ENCODE results near the gene PSME3. TPM values are rescaled to one million over a fixed set of nuclear protein-coding genes. Genes with fewer than 3 reads are reported as not detected.

Gene PSME3
- total and polyA plus RNA-seq, 4 donors: 25.0 to 55.3 (median 39.8) TPM

DNA sequence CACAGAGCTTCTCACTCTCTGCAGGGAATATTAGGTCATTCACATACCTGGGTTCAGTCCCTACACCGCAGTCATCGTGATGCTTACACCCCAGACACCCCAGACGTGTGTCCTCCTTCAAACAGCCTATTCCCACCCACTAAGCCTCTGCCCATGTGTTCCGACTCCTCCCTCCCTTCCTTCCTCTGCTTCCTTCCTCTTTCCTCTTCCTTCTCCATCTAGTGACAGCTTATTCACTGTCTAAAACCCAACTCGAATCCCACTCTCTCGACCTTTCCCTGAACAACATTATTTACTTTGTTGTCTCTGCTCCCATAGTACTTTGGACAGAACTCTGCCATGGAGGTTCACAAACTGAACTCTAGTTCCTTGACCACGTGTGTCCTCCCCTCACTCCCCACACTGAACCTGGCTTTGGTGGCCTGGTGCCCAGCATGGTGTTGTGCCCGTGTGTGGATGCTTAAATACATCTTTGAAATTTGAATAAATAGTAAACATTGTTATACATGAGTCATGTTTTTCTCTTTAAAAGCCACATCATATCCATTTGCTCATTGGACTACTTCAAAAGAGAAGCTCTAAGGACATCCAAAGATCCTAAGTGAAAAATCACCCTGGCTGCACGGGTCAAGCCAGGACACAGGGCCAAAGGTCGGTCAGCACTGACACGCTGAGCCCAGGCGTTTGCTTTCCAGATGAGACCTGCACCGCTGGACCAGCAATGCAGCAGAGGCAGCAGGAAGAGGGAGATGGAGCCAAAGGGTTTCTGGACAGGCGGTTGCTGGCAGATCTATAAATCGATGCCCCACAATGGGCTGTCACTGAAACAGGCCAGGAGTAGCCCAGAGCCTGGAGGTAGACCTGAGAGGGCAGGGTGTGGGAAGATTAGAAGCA, 53.3 kb downstream of the PSME3 start:
- Histone ChIP-seq H3K9ac (ENCODE audit: low read depth in 1 of 2, low read length in 2 of 2) (peak overlapping the region in 1 of 2 donors; percentile 32), H3K36me3 (ENCODE audit: control insufficient read depth in 4 of 4, insufficient read depth in 3 of 4, low read depth in 1 of 4, low read length in 3 of 4) (no peaks in the 10 kb centered on the region), H3K9me3 (ENCODE audit: control insufficient read depth in 4 of 4, low read length in 3 of 4) (no peaks in the 10 kb centered on the region), H3K27ac (ENCODE audit: low read depth in 1 of 2, low read length in 2 of 2) (peak overlapping the region; percentile 58 to 87), H3K4me1 (ENCODE audit: control insufficient read depth in 4 of 4, insufficient read depth in 4 of 4, low read length in 3 of 4) (peaks cover 15 to 45% (median 29%) of the 10 kb centered on the region in 4 donors), H3K27me3 (ENCODE audit: control insufficient read depth in 4 of 4, insufficient read depth in 4 of 4, low read length in 3 of 4) (no peaks in the 10 kb centered on the region), H3K4me3 (ENCODE audit: low read depth in 1 of 3, low read length in 3 of 3) (peak overlapping the region in 1 of 3 donors; percentile 7)
- peak; percentile 55 for DNase-seq (ENCODE audit: low spot score)
- TF ChIP-seq NR2F2 (IDR thresholded peaks at IDR 0.05): peak; percentile 90
- TF ChIP-seq HNF4G (IDR thresholded peaks at IDR 0.05): peak; percentile 76
- TF ChIP-seq SP1 (IDR thresholded peaks at IDR 0.05): peak; percentile 91
- TF ChIP-seq TAF1 (conservative IDR thresholded peaks at IDR 0.05): peak; percentile 54
- TF ChIP-seq FOXA1 (IDR thresholded peaks at IDR 0.05): peak; percentile 68
- TF ChIP-seq REST (IDR thresholded peaks at IDR 0.05): peak; percentile 69
- peak; percentile 98 to 99 for TF ChIP-seq RXRA (IDR thresholded peaks at IDR 0.05)
- TF ChIP-seq MAX (IDR thresholded peaks at IDR 0.05): peak; percentile 58
- peak; percentile 27 to 54 for TF ChIP-seq RAD21 (IDR thresholded peaks at IDR 0.05)
- peak; percentile 88 for TF ChIP-seq ZBTB33 (IDR thresholded peaks at IDR 0.05)
- TF ChIP-seq JUND (IDR thresholded peaks at IDR 0.05): peak; percentile 59 to 62
- peak in 1 of 2 donors; percentile 58 for TF ChIP-seq EGR1 (IDR thresholded peaks at IDR 0.05; ENCODE audit: low read depth in 2 of 2)
- TF ChIP-seq GABPA (IDR thresholded peaks at IDR 0.05 in 1 of 2, conservative IDR thresholded peaks at IDR 0.05 in 1 of 2): peak in 1 of 2 donors; percentile 53
- peak; percentile 62 for TF ChIP-seq YY1 (IDR thresholded peaks at IDR 0.05)
- TF ChIP-seq FOXA2 (IDR thresholded peaks at IDR 0.05): peak; percentile 81
- TF ChIP-seq ATF3 (IDR thresholded peaks at IDR 0.05): peak; percentile 39
- TF ChIP-seq HNF4A (conservative IDR thresholded peaks at IDR 0.05): peak; percentile 93 to 95
- TF ChIP-seq, protein P1, sequence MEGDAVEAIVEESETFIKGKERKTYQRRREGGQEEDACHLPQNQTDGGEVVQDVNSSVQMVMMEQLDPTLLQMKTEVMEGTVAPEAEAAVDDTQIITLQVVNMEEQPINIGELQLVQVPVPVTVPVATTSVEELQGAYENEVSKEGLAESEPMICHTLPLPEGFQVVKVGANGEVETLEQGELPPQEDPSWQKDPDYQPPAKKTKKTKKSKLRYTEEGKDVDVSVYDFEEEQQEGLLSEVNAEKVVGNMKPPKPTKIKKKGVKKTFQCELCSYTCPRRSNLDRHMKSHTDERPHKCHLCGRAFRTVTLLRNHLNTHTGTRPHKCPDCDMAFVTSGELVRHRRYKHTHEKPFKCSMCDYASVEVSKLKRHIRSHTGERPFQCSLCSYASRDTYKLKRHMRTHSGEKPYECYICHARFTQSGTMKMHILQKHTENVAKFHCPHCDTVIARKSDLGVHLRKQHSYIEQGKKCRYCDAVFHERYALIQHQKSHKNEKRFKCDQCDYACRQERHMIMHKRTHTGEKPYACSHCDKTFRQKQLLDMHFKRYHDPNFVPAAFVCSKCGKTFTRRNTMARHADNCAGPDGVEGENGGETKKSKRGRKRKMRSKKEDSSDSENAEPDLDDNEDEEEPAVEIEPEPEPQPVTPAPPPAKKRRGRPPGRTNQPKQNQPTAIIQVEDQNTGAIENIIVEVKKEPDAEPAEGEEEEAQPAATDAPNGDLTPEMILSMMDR (IDR thresholded peaks at IDR 0.05; ENCODE audit: low read depth, low read length, missing input control): no peak
- WGBS: 19% methylated on average over 15 of the region's 15 CpGs

All from liver (tissue), 9 donors.